WERI-Rb-1 (cell line): ENCODE measurements around the gene GCK.

Source experiments
- DNase-seq: peaks from one replicate; pipeline ENCODE4 v3.0.0-alpha.2; 2020
- H3K27ac ChIP-seq: fragments of 250-450 bp; sonication (Bioruptor Pico); 2 replicates; pipeline ENCODE4 v1.5.1; 2020; ENCODE audit warnings: mild to moderate bottlenecking, moderate library complexity
- H3K27me3 ChIP-seq: fragments of 250-450 bp; sonication (Bioruptor Pico); 2 replicates; pipeline ENCODE4 v1.5.1; 2021; ENCODE audit warnings: mild to moderate bottlenecking, low read depth, moderate library complexity; ENCODE audit not compliant: insufficient read depth, severe bottlenecking
- H3K36me3 ChIP-seq: fragments of 250-450 bp; sonication (Bioruptor Pico); 2 replicates; pipeline ENCODE4 v1.5.1; 2020; ENCODE audit warnings: mild to moderate bottlenecking, moderate library complexity
- H3K4me3 ChIP-seq: 2 replicates; pipeline ENCODE4 v1.5.1; 2011; ENCODE audit warnings: low read depth, mild to moderate bottlenecking, control low read depth, low read length
- H3K9me3 ChIP-seq: fragments of 250-450 bp; sonication (Bioruptor Pico); 2 replicates; pipeline ENCODE4 v1.5.1; 2021; ENCODE audit warnings: mild to moderate bottlenecking, moderate library complexity; ENCODE audit not compliant: severe bottlenecking
- TF ChIP-seq, protein P1 (sequence below): IDR thresholded peaks from 2 replicates; pipeline ENCODE4 v1.5.1; 2011; ENCODE audit warnings: low read depth, mild to moderate bottlenecking, control low read depth, inconsistent platforms, low read length

The GCK gene

GRCh38 chr7:44221231-44221791, 32.1 kb upstream of the GCK start:
- H3K36me3 ChIP-seq, result peaks cover 20% of the 10 kb centered on the region
- peak overlapping the region; percentile 11; the same call in 1 of the 2 replicates for H3K27ac ChIP-seq
- TF ChIP-seq, protein P1, sequence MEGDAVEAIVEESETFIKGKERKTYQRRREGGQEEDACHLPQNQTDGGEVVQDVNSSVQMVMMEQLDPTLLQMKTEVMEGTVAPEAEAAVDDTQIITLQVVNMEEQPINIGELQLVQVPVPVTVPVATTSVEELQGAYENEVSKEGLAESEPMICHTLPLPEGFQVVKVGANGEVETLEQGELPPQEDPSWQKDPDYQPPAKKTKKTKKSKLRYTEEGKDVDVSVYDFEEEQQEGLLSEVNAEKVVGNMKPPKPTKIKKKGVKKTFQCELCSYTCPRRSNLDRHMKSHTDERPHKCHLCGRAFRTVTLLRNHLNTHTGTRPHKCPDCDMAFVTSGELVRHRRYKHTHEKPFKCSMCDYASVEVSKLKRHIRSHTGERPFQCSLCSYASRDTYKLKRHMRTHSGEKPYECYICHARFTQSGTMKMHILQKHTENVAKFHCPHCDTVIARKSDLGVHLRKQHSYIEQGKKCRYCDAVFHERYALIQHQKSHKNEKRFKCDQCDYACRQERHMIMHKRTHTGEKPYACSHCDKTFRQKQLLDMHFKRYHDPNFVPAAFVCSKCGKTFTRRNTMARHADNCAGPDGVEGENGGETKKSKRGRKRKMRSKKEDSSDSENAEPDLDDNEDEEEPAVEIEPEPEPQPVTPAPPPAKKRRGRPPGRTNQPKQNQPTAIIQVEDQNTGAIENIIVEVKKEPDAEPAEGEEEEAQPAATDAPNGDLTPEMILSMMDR, result peak; percentile 39; the same call in 1 of the 2 replicates
- H3K4me3 ChIP-seq, result no peak overlapping the region
- H3K27me3 ChIP-seq, result no peaks in the 10 kb centered on the region
- no peaks in the 10 kb centered on the region for H3K9me3 ChIP-seq
- peak; percentile 44 for DNase-seq

- Histone ChIP-seq H3K36me3 (peaks cover 20% of the 10 kb centered on the region), H3K9me3 (no peaks in the 10 kb centered on the region), H3K27ac (no peak overlapping the region), H3K27me3 (no peaks in the 10 kb centered on the region), H3K4me3 (no peak overlapping the region)
- DNase-seq, result peak; percentile 6
- TF ChIP-seq, protein P1, result no peak
Observed at GRCh38 chr7:44220358-44221112, 31.3 kb upstream of the GCK start.

DNA sequence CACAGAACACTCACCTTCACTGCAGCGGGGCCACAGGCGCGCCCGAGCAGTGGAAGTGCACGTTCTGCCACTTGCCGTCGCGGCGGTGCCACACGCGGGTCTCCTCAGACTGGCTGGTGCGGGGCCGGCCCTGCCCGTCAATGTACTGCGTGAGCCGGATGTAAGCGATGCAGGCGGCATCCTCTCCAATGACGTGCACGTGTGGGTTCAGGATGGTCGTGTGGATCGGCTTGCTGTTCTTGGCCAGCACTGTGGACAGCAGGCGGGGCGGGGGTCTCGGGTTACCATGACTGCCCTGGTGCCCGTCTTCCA, 30.8 kb upstream of the GCK start:
- DNase-seq, result no peak
- Histone ChIP-seq H3K36me3 (peaks cover 21% of the 10 kb centered on the region), H3K9me3 (no peaks in the 10 kb centered on the region), H3K27ac (no peak overlapping the region), H3K27me3 (no peaks in the 10 kb centered on the region), H3K4me3 (no peak overlapping the region)
- TF ChIP-seq, protein P1, result no peak

GRCh38 chr7:44219371-44220045, 30.3 kb upstream of the GCK start:
- no peaks in the 10 kb centered on the region for H3K9me3 ChIP-seq
- TF ChIP-seq, protein P1, result no peak
- H3K36me3 ChIP-seq, result peaks cover 26% of the 10 kb centered on the region
- H3K27me3 ChIP-seq, result no peaks in the 10 kb centered on the region
- H3K4me3 ChIP-seq, result no peak overlapping the region
- peak; percentile 6 for DNase-seq
- no peak overlapping the region for H3K27ac ChIP-seq

GRCh38 chr7:44218418-44219201, 29.4 kb upstream of the GCK start:
- Histone ChIP-seq H3K27ac (peak overlapping the region; percentile 56), H3K27me3 (no peaks in the 10 kb centered on the region), H3K4me3 (no peak overlapping the region), H3K9me3 (no peaks in the 10 kb centered on the region), H3K36me3 (peaks cover 28% of the 10 kb centered on the region)
- TF ChIP-seq, protein P1, result peak; percentile 13; the same call in 1 of the 2 replicates
- DNase-seq, result peak; percentile 71
